ENCODE results near the gene PRAC1. TPM values are rescaled to one million over a fixed set of nuclear protein-coding genes. Genes with fewer than 3 reads are reported as not detected.

The PRAC1 gene
- total RNA-seq, 3 donors from 2014 or later: 32.2 to 180 (median 137) TPM

GRCh38 chr17:48730240-48730550, 7.9 kb upstream of the PRAC1 start:
- DNase-seq: no peak
- Histone ChIP-seq H3K4me1 (ENCODE audit: low read depth) (peaks cover 7% of the 10 kb centered on the region), H3K36me3 (ENCODE audit: low read depth) (no peaks in the 10 kb centered on the region), H3K4me3 (no peak overlapping the region), H3K9me3 (no peaks in the 10 kb centered on the region)
- TF ChIP-seq, protein P1, sequence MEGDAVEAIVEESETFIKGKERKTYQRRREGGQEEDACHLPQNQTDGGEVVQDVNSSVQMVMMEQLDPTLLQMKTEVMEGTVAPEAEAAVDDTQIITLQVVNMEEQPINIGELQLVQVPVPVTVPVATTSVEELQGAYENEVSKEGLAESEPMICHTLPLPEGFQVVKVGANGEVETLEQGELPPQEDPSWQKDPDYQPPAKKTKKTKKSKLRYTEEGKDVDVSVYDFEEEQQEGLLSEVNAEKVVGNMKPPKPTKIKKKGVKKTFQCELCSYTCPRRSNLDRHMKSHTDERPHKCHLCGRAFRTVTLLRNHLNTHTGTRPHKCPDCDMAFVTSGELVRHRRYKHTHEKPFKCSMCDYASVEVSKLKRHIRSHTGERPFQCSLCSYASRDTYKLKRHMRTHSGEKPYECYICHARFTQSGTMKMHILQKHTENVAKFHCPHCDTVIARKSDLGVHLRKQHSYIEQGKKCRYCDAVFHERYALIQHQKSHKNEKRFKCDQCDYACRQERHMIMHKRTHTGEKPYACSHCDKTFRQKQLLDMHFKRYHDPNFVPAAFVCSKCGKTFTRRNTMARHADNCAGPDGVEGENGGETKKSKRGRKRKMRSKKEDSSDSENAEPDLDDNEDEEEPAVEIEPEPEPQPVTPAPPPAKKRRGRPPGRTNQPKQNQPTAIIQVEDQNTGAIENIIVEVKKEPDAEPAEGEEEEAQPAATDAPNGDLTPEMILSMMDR (IDR thresholded peaks at IDR 0.05): no peak
- ATAC-seq: no peak
- intact Hi-C loops (cut with DNase I, micrococcal nuclease): no loop called here

DNA sequence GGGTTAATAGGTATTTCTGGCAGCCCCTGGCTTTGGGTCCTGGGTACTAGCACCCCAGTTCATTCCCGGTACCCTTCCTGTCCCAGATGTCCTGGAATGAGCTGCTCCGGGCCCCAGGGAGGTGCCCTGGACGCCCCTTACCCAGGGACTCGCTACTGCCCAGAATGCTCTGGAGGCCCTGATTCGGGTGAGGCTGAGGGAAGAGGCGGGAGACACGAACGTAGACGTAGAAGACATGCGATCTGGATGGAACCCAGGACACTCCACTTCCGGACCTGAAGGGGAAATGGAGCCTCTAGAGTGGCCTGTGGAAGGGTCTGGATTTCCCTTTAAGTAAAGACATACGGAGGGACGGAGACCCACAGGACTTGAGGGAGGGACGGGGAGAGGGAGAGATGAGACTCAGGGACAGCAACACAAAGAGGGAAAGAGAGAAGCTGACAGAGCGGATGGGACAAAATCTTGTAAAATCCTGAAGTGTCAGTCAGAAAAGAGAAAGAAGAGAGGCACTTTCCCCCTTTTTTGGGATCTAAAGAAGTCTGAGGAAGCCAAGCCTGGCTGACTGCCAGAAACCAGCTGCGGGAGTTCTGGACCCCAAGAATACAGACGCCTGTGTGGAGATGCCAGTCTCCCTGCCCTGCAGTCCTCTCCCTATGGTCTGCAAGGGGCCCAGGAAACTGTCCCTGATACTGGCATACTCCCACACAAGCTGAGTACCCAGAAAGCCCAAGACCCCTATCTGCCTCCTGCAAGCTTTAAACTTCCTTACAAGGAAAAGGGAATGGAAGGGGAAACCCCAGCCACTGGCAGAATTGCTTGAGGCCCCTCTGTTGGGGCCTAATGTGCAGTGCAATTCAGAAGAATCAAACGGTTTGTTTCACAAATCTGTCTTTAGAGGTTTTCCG, 7.3 kb upstream of the PRAC1 start:
- Histone ChIP-seq H3K36me3 (ENCODE audit: low read depth) (no peaks in the 10 kb centered on the region), H3K4me1 (ENCODE audit: low read depth) (peaks cover 13% of the 10 kb centered on the region), H3K4me3 (no peak overlapping the region), H3K9me3 (no peaks in the 10 kb centered on the region)
- ATAC-seq: peak; percentile 33
- DNase-seq: peak in 2 of 3 donors; percentile 62 to 63
- intact Hi-C loops (cut with DNase I, micrococcal nuclease): loop anchor here in 1 of 2 donors (5.0 kb wide), 2 partner anchors 63 to 153 kb away; no protein-coding TSS in a partner anchor
- TF ChIP-seq, protein P1 (IDR thresholded peaks at IDR 0.05): no peak

DNA sequence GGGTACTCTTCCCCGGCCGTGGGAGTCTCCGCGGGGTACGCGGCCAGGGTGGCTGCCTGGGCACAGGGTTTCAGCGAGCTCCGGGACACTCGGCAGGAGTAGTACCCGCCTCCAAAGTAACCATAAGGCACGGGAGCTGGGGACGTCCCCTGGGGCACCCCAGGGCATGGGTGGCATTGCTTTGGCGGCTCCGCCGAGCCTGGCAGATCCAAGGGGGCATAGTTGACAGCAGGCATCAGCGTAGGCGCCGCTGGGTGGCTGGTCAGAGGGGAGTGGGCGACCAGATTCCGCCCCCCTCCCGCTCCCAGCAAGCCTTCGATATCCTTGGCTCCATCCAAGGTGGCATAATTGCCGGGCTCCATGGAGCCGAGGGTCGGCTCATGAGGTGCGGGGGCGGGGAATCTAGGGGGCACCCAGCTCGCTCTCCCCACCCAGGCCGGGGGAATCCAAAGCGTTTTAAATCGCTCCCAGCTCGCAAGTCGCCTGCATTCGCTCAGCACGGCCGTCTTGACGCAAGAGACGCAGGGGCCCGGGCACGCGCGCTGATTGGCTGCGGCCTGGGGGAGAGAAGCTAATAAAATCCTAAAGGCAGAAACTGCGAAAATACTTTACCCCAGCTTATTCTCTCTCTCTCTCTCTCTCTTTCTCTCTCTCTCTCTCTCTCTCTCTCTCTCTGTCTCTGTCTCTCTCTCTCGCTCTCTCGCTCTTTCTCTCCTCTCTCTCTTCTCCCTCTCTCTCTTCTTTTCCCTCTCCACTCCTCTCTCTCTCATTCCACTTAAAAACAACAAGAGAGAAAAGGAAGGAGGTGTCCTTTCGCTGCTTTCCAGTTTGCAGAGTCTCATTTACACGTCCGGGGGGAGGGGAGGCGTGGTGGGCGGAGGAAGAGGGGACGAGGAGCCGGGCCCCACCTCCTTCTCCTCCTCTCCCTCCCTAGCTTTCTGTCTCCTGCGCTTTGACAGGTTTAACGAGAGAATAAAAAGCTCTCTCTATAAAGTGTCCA, 6.2 kb upstream of the PRAC1 start, which contains the start of gene HOXB13:
Gene HOXB13 (minus strand): TSS at position 519 of the 1,000 bp plus-strand sequence. CDS start 157 bp downstream, at position 362.
- intact Hi-C loops (cut with DNase I, micrococcal nuclease): loop anchor here in 1 of 2 donors (5.0 kb wide), 2 partner anchors 64 to 154 kb away; no protein-coding TSS in a partner anchor
- Histone ChIP-seq H3K4me1 (ENCODE audit: low read depth) (peaks cover 20% of the 10 kb centered on the region), H3K9me3 (no peaks in the 10 kb centered on the region), H3K36me3 (ENCODE audit: low read depth) (no peaks in the 10 kb centered on the region), H3K4me3 (peak within 1 kb of the TSS; percentile 23)
- ATAC-seq (peak; percentile 71), DNase-seq (peak; percentile 90 to 92 (median 91))
- TF ChIP-seq, protein P1 (IDR thresholded peaks at IDR 0.05): no peak

DNA sequence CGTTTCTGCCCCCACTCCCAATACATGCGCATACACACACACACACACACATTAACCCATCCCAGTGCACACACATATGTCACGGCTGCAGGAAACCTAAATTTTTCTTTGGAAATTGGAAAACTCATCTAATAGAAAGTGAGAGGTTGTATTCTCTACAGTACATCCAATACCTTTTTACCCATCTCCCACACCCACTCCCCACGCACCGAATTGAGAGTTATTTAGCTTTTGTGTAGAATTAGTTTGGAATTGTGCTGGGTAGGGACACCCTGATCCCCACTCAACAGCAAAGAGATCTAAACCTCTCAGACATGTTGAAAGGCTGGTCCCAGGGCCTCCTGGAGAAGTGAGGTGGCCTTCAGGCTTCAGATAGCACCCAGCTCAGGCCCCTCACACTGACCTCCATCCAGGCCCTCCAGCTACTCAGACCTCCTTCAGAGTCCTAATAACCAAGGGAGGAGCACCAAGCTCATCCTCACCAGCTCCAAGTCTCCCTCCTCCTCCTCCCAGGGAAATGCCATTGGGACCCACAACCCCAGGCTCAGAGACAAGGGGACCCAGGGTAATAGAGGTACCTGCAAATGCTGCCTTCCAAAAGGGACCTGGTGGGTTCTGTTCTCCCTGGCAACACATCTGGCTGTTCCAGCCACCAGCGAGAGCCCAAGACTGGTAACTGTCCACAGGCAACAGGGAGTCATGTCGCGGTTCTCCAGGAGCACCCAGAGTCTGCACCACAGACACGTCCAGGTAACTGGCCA, 5.3 kb upstream of the PRAC1 start:
- H3K4me3 ChIP-seq: peak overlapping the region; percentile 23
- H3K9me3 ChIP-seq: no peaks in the 10 kb centered on the region
- H3K36me3 ChIP-seq (ENCODE audit: low read depth): no peaks in the 10 kb centered on the region
- intact Hi-C loops (cut with DNase I, micrococcal nuclease): loop anchor here in 1 of 2 donors (5.0 kb wide), 2 partner anchors 65 to 155 kb away; no protein-coding TSS in a partner anchor
- DNase-seq: peak in 1 of 3 donors; percentile 40
- TF ChIP-seq, protein P1 (IDR thresholded peaks at IDR 0.05): no peak
- H3K4me1 ChIP-seq (ENCODE audit: low read depth): peaks cover 20% of the 10 kb centered on the region
- peak; percentile 2 for ATAC-seq

Data from mucosa of descending colon (tissue), 3 donors.